Activated CD4-positive, alpha-beta T cell treated with anti-CD3 and anti-CD28 coated beads, Interleukin-2, amount 50 U/mL, for 16 hours (primary cell): ENCODE results near the gene GET3.
"Not testable (repeated sequence)": the region's sequence is repeated elsewhere in the genome, so short reads cannot be mapped to it uniquely, and the experiment has no call there.

Source experiments
- DNase-seq: peaks from one replicate; pipeline ENCODE4 v3.0.0-alpha.2; 2020

Gene GET3

GRCh38 chr19:12736995-12737834 lies at the start of gene GET3:
GET3 (plus strand) TSS chr19:12737497; CDS start chr19:12737506, 9 bp downstream.
- peak; percentile 95 for DNase-seq

- no peak for DNase-seq
Measured at GRCh38 chr19:12689012-12689411, 48.3 kb upstream of the GET3 start.

GRCh38 chr19:12689581-12690216 lies 47.6 kb upstream of the GET3 start:
- no peak for DNase-seq

- DNase-seq, result no peak
Measured at GRCh38 chr19:12692960-12693359, 44.3 kb upstream of the GET3 start.

GRCh38 chr19:12694641-12695040 lies 42.7 kb upstream of the GET3 start:
- DNase-seq, result no peak

GRCh38 chr19:12695096-12695495 lies 42.2 kb upstream of the GET3 start:
- DNase-seq, result peak; percentile 27

GRCh38 chr19:12695514-12695913 lies 41.8 kb upstream of the GET3 start:
- no peak for DNase-seq

GRCh38 chr19:12695997-12696365 lies 41.3 kb upstream of the GET3 start:
- peak; percentile 17 for DNase-seq

- peak; percentile 95 for DNase-seq
Measured at GRCh38 chr19:12696366-12697335, 40.6 kb upstream of the GET3 start, which contains the start of gene FBXW9. FBXW9 (minus strand) TSS chr19:12696631; CDS start chr19:12696581, 50 bp downstream.

GRCh38 chr19:12697425-12697824 lies 39.9 kb upstream of the GET3 start:
- DNase-seq, result not testable (repeated sequence)

GRCh38 chr19:12698138-12698537 lies 39.2 kb upstream of the GET3 start:
- no peak for DNase-seq

GRCh38 chr19:12701596-12702282 lies 35.6 kb upstream of the GET3 start:
- no peak for DNase-seq

- DNase-seq, result peak; percentile 45
Measured at GRCh38 chr19:12703046-12703445, 34.3 kb upstream of the GET3 start.

- DNase-seq, result no peak
Measured at GRCh38 chr19:12705169-12705568, 32.1 kb upstream of the GET3 start.

- no peak for DNase-seq
Measured at GRCh38 chr19:12705654-12706331, 31.5 kb upstream of the GET3 start.

GRCh38 chr19:12706332-12706718 lies 31.0 kb upstream of the GET3 start:
- DNase-seq, result no peak

GRCh38 chr19:12708641-12709040 lies 28.7 kb upstream of the GET3 start:
- DNase-seq, result no peak

- DNase-seq, result no peak
Measured at GRCh38 chr19:12711187-12711586, 26.1 kb upstream of the GET3 start.

- not testable (repeated sequence) for DNase-seq
Measured at GRCh38 chr19:12712077-12712476, 25.2 kb upstream of the GET3 start.

GRCh38 chr19:12713304-12713703 lies 24.0 kb upstream of the GET3 start:
- DNase-seq, result not testable (repeated sequence)

GRCh38 chr19:12715102-12715501 lies 22.2 kb upstream of the GET3 start:
- no peak for DNase-seq

GRCh38 chr19:12715929-12716328 lies 21.4 kb upstream of the GET3 start:
- DNase-seq, result no peak
